ENCODE measurements around the gene ALK.

GRCh38 chr2:29806461-29806860 lies 114.9 kb downstream of the ALK start:
- TF ChIP-seq CTCF (conservative IDR thresholded peaks at IDR 0.05; ENCODE audit: low read depth, low read length) (no peak), EZH2 (IDR thresholded peaks at IDR 0.05; ENCODE audit: borderline replicate concordance, low read depth, low read length, poor library complexity, severe bottlenecking) (no peak)

Measured in A673 (cell line).